ENCODE data around the gene C1QTNF1. TPM values are rescaled to one million over a fixed set of nuclear protein-coding genes. Genes with fewer than 3 reads are reported as not detected.

C1QTNF1 gene
- total RNA-seq, 2 donors from 2014 or later = 10.4 to 12.1 TPM

DNA sequence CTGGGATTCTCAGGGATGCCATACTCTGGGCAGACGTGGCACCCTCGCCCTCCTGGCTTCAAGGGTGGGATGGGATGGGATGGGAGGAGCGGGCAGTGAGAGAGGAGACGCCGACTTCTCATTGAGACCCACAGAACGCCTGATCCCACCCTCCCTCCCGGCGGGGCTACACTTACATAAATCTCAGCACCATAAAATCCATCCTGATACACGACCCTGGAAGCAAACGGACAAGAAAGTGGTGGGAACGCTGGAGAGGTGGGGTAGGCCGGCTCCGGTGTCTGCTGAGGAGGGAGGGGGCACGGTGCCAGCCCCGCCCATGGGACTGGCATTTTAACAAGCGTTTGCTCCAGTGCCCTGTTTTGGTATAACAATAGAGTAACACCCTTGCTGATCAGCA lies 72.5 kb downstream of the C1QTNF1 start:
- Histone ChIP-seq H3K4me3 (no peak overlapping the region), H3K36me3 (no peaks in the 10 kb centered on the region), H3K9me3 (no peaks in the 10 kb centered on the region), H3K27ac (no peak overlapping the region), H3K4me1 (no peaks in the 10 kb centered on the region), H3K27me3 (peaks cover 26% of the 10 kb centered on the region), H3K9ac (ENCODE audit: low read depth in 2 of 2, low read length in 2 of 2) (no peak overlapping the region)
- no peak for DNase-seq
- intact Hi-C loops (cut with DNase I) = no loop called here
- TF ChIP-seq CTCF (IDR thresholded peaks at IDR 0.05) = no peak

GRCh38 chr17:79097226-79098055 lies 73.5 kb downstream of the C1QTNF1 start:
- Histone ChIP-seq H3K4me1 (no peaks in the 10 kb centered on the region), H3K27ac (no peak overlapping the region), H3K4me3 (no peak overlapping the region), H3K27me3 (peaks cover 26% of the 10 kb centered on the region), H3K9me3 (no peaks in the 10 kb centered on the region), H3K9ac (ENCODE audit: low read depth in 2 of 2, low read length in 2 of 2) (no peak overlapping the region), H3K36me3 (no peaks in the 10 kb centered on the region)
- intact Hi-C loops (cut with DNase I) = no loop called here
- DNase-seq = no peak
- TF ChIP-seq CTCF (IDR thresholded peaks at IDR 0.05) = no peak

GRCh38 chr17:79098282-79098867 lies 74.4 kb downstream of the C1QTNF1 start:
- no peaks in the 10 kb centered on the region for H3K36me3 ChIP-seq
- no peak for TF ChIP-seq CTCF (IDR thresholded peaks at IDR 0.05)
- no peaks in the 10 kb centered on the region for H3K4me1 ChIP-seq
- H3K9me3 ChIP-seq = no peaks in the 10 kb centered on the region
- no peak for DNase-seq
- no peak overlapping the region for H3K9ac ChIP-seq (ENCODE audit: low read depth in 2 of 2, low read length in 2 of 2)
- intact Hi-C loops (cut with DNase I) = no loop called here
- H3K4me3 ChIP-seq = no peak overlapping the region
- H3K27ac ChIP-seq = no peak overlapping the region
- peaks cover 26% of the 10 kb centered on the region for H3K27me3 ChIP-seq

Other genes with a start within 250 kb of the C1QTNF1 start
- gene CYTH1, start 241.9 kb upstream of the C1QTNF1 start, total RNA-seq = 10 to 100 TPM; 54.6 to 68.9 TPM
- gene USP36, start 183.4 kb upstream of the C1QTNF1 start, total RNA-seq = 10 to 100 TPM; 27.4 to 32.6 TPM
- under 1 TPM; 0.72 to 0.82 TPM for gene CEP295NL, start 121.0 kb upstream of the C1QTNF1 start, total RNA-seq
- 10 to 100 TPM; 42.8 to 86.1 TPM for gene TIMP2, start 98.8 kb upstream of the C1QTNF1 start, total RNA-seq
- 100 to 1,000 TPM; 635 to 674 TPM for gene LGALS3BP, start 44.2 kb upstream of the C1QTNF1 start, total RNA-seq
- 100 to 1,000 TPM; 247 to 390 TPM for gene CANT1, start 14.4 kb upstream of the C1QTNF1 start, total RNA-seq
- gene ENGASE, start 50.7 kb downstream of the C1QTNF1 start, total RNA-seq = 100 to 1,000 TPM in 1 of 2 donors, 10 to 100 TPM in 1; 53.4 to 111 TPM